NT2/D1 (cell line): ENCODE data around the gene IFITM5.

Source experiments
- YY1 ChIP-seq: IDR thresholded peaks from 2 replicates; pipeline ENCODE4 v1.6.1; 2011; ENCODE audit not compliant: insufficient read length, insufficient read depth
- ZNF274 ChIP-seq: IDR thresholded peaks from 2 replicates; pipeline ENCODE4 v1.6.1; 2011; ENCODE audit warnings: mild to moderate bottlenecking, low read depth, low read length

- TF ChIP-seq YY1 = no peak
- no peak for TF ChIP-seq ZNF274
These were observed 15.7 kb upstream of the IFITM5 start for GRCh38 chr11:315051-315481.
